Activated CD4-positive, alpha-beta memory T cell treated with anti-CD3 and anti-CD28 coated beads for 36 hours (primary cell): Measurements from ENCODE around the gene RTL5. TPM values are rescaled to one million over a fixed set of nuclear protein-coding genes. Genes with fewer than 3 reads are reported as not detected.

ENCODE experiments used
- CTCF ChIA-PET: fragments of 350-600 bp; sonication (Branson Sonifier 250); formaldehyde crosslinking; loops from one replicate; lab custom pipeline; 2021; ENCODE audit warnings: antibody characterized with exemption, inconsistent platforms; lab: Charles Lee
- POLR2A ChIA-PET: fragments of 350-600 bp; sonication (Branson Sonifier 250); formaldehyde crosslinking; loops from one replicate; lab custom pipeline; 2021; ENCODE audit warnings: antibody characterized with exemption; lab: Charles Lee
- DNase-seq: peaks from one replicate; pipeline ENCODE4 v3.0.0-alpha.2; 2020
- H3K27ac Mint-ChIP-seq: one replicate; pipeline ENCODE4 v1.8.0; 2021; ENCODE audit warnings: mixed read lengths
- H3K27me3 Mint-ChIP-seq: one replicate; pipeline ENCODE4 v1.8.0; 2021; ENCODE audit warnings: mixed read lengths
- H3K36me3 Mint-ChIP-seq: one replicate; pipeline ENCODE4 v1.8.0; 2021; ENCODE audit warnings: mixed read lengths
- H3K4me1 Mint-ChIP-seq: one replicate; pipeline ENCODE4 v1.8.0; 2021; ENCODE audit warnings: low read depth, mixed read lengths
- H3K4me3 Mint-ChIP-seq: one replicate; pipeline ENCODE4 v1.8.0; 2021; ENCODE audit warnings: mild to moderate bottlenecking, mixed read lengths
- H3K9me3 Mint-ChIP-seq: one replicate; pipeline ENCODE4 v1.8.0; 2021; ENCODE audit warnings: mixed read lengths
- intact Hi-C: fragments of 100-400 bp; cut with micrococcal nuclease; formaldehyde crosslinking; loops from one replicate; pipeline ENCODE4 v1.15.1; 2023
- total RNA-seq, 2 experiments: library from RNA; stranded (reverse); gene quantifications; one replicate each; pipeline ENCODE4 v1.2.3, GENCODE V29; 2021

RTL5 gene
- total RNA-seq, 2 experiments from 2014 or later, result 0.76 to 0.92 TPM

- ChIA-PET POLR2A (interaction anchor here (1.0 kb wide), 1 partner anchor 42 kb away, joined by 3 read pairs; no protein-coding TSS in a partner anchor), CTCF (interaction anchor here (1.0 to 3.0 kb wide), 4 partner anchors 11 to 125 kb away, joined by 3 to 10 read pairs (median 6); no protein-coding TSS in a partner anchor)
- intact Hi-C loops, result loop anchor here (5.0 kb wide), 1 partner anchor 204 kb away; no protein-coding TSS in a partner anchor
- no peaks in the 10 kb centered on the region for H3K27me3 Mint-ChIP-seq
- DNase-seq, result no peak
- no peak overlapping the region for H3K4me3 Mint-ChIP-seq
- H3K27ac Mint-ChIP-seq, result no peak overlapping the region
- H3K4me1 Mint-ChIP-seq, result peaks cover 29% of the 10 kb centered on the region
- H3K36me3 Mint-ChIP-seq, result peaks cover 1% of the 10 kb centered on the region
- H3K9me3 Mint-ChIP-seq, result no peaks in the 10 kb centered on the region
These were observed 11.3 kb upstream of the RTL5 start for GRCh38 chrX:72142794-72143608.

GRCh38 chrX:72142094-72142793 lies 10.5 kb upstream of the RTL5 start:
- Mint-ChIP-seq H3K4me3 (no peak overlapping the region), H3K36me3 (peaks cover 1% of the 10 kb centered on the region), H3K4me1 (peaks cover 29% of the 10 kb centered on the region), H3K27ac (no peak overlapping the region), H3K9me3 (no peaks in the 10 kb centered on the region), H3K27me3 (no peaks in the 10 kb centered on the region)
- intact Hi-C loops, result loop anchor here (5.0 kb wide), 1 partner anchor 205 kb away; no protein-coding TSS in a partner anchor
- ChIA-PET CTCF (interaction anchor here (1.0 to 3.0 kb wide), 3 partner anchors 10 to 124 kb away, joined by 3 to 10 read pairs (median 3); no protein-coding TSS in a partner anchor), POLR2A (no interaction called here)
- DNase-seq, result no peak

GRCh38 chrX:72141372-72142004 lies 9.8 kb upstream of the RTL5 start:
- POLR2A ChIA-PET, result no interaction called here
- intact Hi-C loops, result loop anchor here (5.0 kb wide), 1 partner anchor 206 kb away; no protein-coding TSS in a partner anchor
- Mint-ChIP-seq H3K27me3 (no peaks in the 10 kb centered on the region), H3K4me3 (no peak overlapping the region), H3K36me3 (peaks cover 1% of the 10 kb centered on the region), H3K27ac (no peak overlapping the region), H3K4me1 (peaks cover 29% of the 10 kb centered on the region), H3K9me3 (no peaks in the 10 kb centered on the region)
- DNase-seq, result no peak
- CTCF ChIA-PET, result interaction anchor here (3.0 kb wide), 1 partner anchor 120 kb away, joined by 10 read pairs; no protein-coding TSS in a partner anchor

GRCh38 chrX:72139538-72139937 lies 7.8 kb upstream of the RTL5 start:
- intact Hi-C loops, result no loop called here
- H3K4me3 Mint-ChIP-seq, result no peak overlapping the region
- ChIA-PET CTCF (interaction anchor here (1.0 kb wide), 1 partner anchor 12 kb away, joined by 3 read pairs; no protein-coding TSS in a partner anchor), POLR2A (no interaction called here)
- H3K27me3 Mint-ChIP-seq, result no peaks in the 10 kb centered on the region
- H3K9me3 Mint-ChIP-seq, result no peaks in the 10 kb centered on the region
- H3K4me1 Mint-ChIP-seq, result peaks cover 24% of the 10 kb centered on the region
- H3K36me3 Mint-ChIP-seq, result peaks cover 1% of the 10 kb centered on the region
- H3K27ac Mint-ChIP-seq, result no peak overlapping the region
- no peak for DNase-seq

- no peak for DNase-seq
- H3K36me3 Mint-ChIP-seq, result peaks cover 1% of the 10 kb centered on the region
- H3K27me3 Mint-ChIP-seq, result peaks cover 3% of the 10 kb centered on the region
- intact Hi-C loops, result no loop called here
- ChIA-PET CTCF (no interaction called here), POLR2A (no interaction called here)
- no peak overlapping the region for H3K4me3 Mint-ChIP-seq
- peaks cover 13% of the 10 kb centered on the region for H3K4me1 Mint-ChIP-seq
- no peaks in the 10 kb centered on the region for H3K9me3 Mint-ChIP-seq
- H3K27ac Mint-ChIP-seq, result no peak overlapping the region
These were observed 6.3 kb upstream of the RTL5 start for GRCh38 chrX:72137846-72138495.

- intact Hi-C loops, result no loop called here
- ChIA-PET POLR2A (no interaction called here), CTCF (interaction anchor here (0.6 to 3.3 kb wide), 3 partner anchors 113 to 144 kb away, joined by 3 to 15 read pairs (median 3); no protein-coding TSS in a partner anchor)
- Mint-ChIP-seq H3K4me1 (peaks cover 5% of the 10 kb centered on the region), H3K27ac (no peak overlapping the region), H3K27me3 (peaks cover 14% of the 10 kb centered on the region), H3K4me3 (no peak overlapping the region), H3K9me3 (no peaks in the 10 kb centered on the region), H3K36me3 (no peaks in the 10 kb centered on the region)
- DNase-seq, result no peak
These were observed 2.3 kb upstream of the RTL5 start for GRCh38 chrX:72133851-72134546.

- H3K27me3 Mint-ChIP-seq, result peaks cover 14% of the 10 kb centered on the region
- no peaks in the 10 kb centered on the region for H3K36me3 Mint-ChIP-seq
- ChIA-PET CTCF (interaction anchor here (1.0 to 7.7 kb wide), 5 partner anchors 10 to 145 kb away, joined by 3 to 60 read pairs (median 8); partner anchors contain the start of gene RPS4X), POLR2A (interaction anchor here (1.1 to 1.3 kb wide), 2 partner anchors 49 to 114 kb away, joined by 3 read pairs; partner anchors contain the start of gene PIN4)
- H3K27ac Mint-ChIP-seq, result no peak overlapping the region
- H3K9me3 Mint-ChIP-seq, result no peaks in the 10 kb centered on the region
- peaks cover 6% of the 10 kb centered on the region for H3K4me1 Mint-ChIP-seq
- intact Hi-C loops, result no loop called here
- no peak overlapping the region for H3K4me3 Mint-ChIP-seq
- no peak for DNase-seq
These were observed 741 bp upstream of the RTL5 start for GRCh38 chrX:72132456-72132855.

GRCh38 chrX:72130762-72131250 lies 909 bp downstream of the RTL5 start:
- intact Hi-C loops, result no loop called here
- ChIA-PET CTCF (interaction anchor here (1.1 to 7.7 kb wide), 5 partner anchors 109 to 146 kb away, joined by 3 to 60 read pairs (median 8); partner anchors contain the start of gene RPS4X), POLR2A (interaction anchor here (0.6 to 0.7 kb wide), 2 partner anchors 113 to 220 kb away, joined by 3 read pairs; no protein-coding TSS in a partner anchor)
- Mint-ChIP-seq H3K27me3 (peaks cover 14% of the 10 kb centered on the region), H3K27ac (no peak overlapping the region), H3K36me3 (no peaks in the 10 kb centered on the region), H3K4me3 (no peak overlapping the region), H3K4me1 (peaks cover 13% of the 10 kb centered on the region), H3K9me3 (no peaks in the 10 kb centered on the region)
- no peak for DNase-seq

GRCh38 chrX:72130156-72130761 lies 1.5 kb downstream of the RTL5 start:
- ChIA-PET POLR2A (interaction anchor here (0.7 kb wide), 1 partner anchor 112 kb away, joined by 3 read pairs; no protein-coding TSS in a partner anchor), CTCF (interaction anchor here (0.9 to 7.7 kb wide), 4 partner anchors 108 to 132 kb away, joined by 3 to 60 read pairs (median 6); no protein-coding TSS in a partner anchor)
- no peaks in the 10 kb centered on the region for H3K36me3 Mint-ChIP-seq
- H3K27ac Mint-ChIP-seq, result no peak overlapping the region
- peaks cover 14% of the 10 kb centered on the region for H3K27me3 Mint-ChIP-seq
- DNase-seq, result no peak
- peaks cover 14% of the 10 kb centered on the region for H3K4me1 Mint-ChIP-seq
- intact Hi-C loops, result no loop called here
- H3K9me3 Mint-ChIP-seq, result no peaks in the 10 kb centered on the region
- H3K4me3 Mint-ChIP-seq, result no peak overlapping the region

- intact Hi-C loops, result loop anchor here (5.0 kb wide), 1 partner anchor 53 kb away; the partner anchor contains the start of gene PIN4
- Mint-ChIP-seq H3K9me3 (no peaks in the 10 kb centered on the region), H3K27me3 (peaks cover 14% of the 10 kb centered on the region), H3K4me3 (no peak overlapping the region), H3K36me3 (no peaks in the 10 kb centered on the region), H3K4me1 (peaks cover 20% of the 10 kb centered on the region), H3K27ac (no peak overlapping the region)
- CTCF ChIA-PET, result interaction anchor here (0.9 to 7.7 kb wide), 4 partner anchors 108 to 131 kb away, joined by 3 to 60 read pairs (median 4); no protein-coding TSS in a partner anchor
- DNase-seq, result no peak
- POLR2A ChIA-PET, result no interaction called here
These were observed 2.1 kb downstream of the RTL5 start for GRCh38 chrX:72129661-72130060.
